ENCODE data around the gene DOLPP1.

Gene DOLPP1

GRCh38 chr9:129095908-129096307, 15.0 kb downstream of the DOLPP1 start:
- Histone ChIP-seq H3K27ac (replicated peaks) (no peak overlapping the region), H3K4me3 (replicated peaks; ENCODE audit: insufficient read depth, low read length) (no peak overlapping the region), H3K27me3 (ENCODE audit: insufficient read depth, poor library complexity, severe bottlenecking) (no peaks in the 10 kb centered on the region)
- DNase-seq (ENCODE audit: low read depth in 1 of 2, low spot score in 1 of 2): no peak
- TF ChIP-seq REST (IDR thresholded peaks at IDR 0.05; ENCODE audit: insufficient replicate concordance, low read depth): no peak
- TF ChIP-seq GABPA (IDR thresholded peaks at IDR 0.05; ENCODE audit: low read depth): no peak
- TF ChIP-seq SPI1 (IDR thresholded peaks at IDR 0.05; ENCODE audit: borderline replicate concordance, low read depth): no peak
- no peak for TF ChIP-seq CTCF (IDR thresholded peaks at IDR 0.05; ENCODE audit: insufficient read depth, low read length)
- TF ChIP-seq POLR2AphosphoS5 (IDR thresholded peaks at IDR 0.05; ENCODE audit: low read depth): no peak

- Histone ChIP-seq H3K27ac (replicated peaks) (no peak overlapping the region), H3K4me3 (replicated peaks; ENCODE audit: insufficient read depth, low read length) (no peak overlapping the region), H3K27me3 (ENCODE audit: insufficient read depth, poor library complexity, severe bottlenecking) (no peaks in the 10 kb centered on the region)
- no peak for TF ChIP-seq CTCF (IDR thresholded peaks at IDR 0.05; ENCODE audit: insufficient read depth, low read length)
- no peak for TF ChIP-seq GABPA (IDR thresholded peaks at IDR 0.05; ENCODE audit: low read depth)
- no peak for TF ChIP-seq POLR2AphosphoS5 (IDR thresholded peaks at IDR 0.05; ENCODE audit: low read depth)
- no peak for TF ChIP-seq REST (IDR thresholded peaks at IDR 0.05; ENCODE audit: insufficient replicate concordance, low read depth)
- TF ChIP-seq SPI1 (IDR thresholded peaks at IDR 0.05; ENCODE audit: borderline replicate concordance, low read depth): no peak
- no peak for DNase-seq (ENCODE audit: low read depth in 1 of 2, low spot score in 1 of 2)
Observed at GRCh38 chr9:129097671-129098306, 16.9 kb downstream of the DOLPP1 start.

GRCh38 chr9:129098328-129098727, 17.4 kb downstream of the DOLPP1 start:
- Histone ChIP-seq H3K27ac (replicated peaks) (no peak overlapping the region), H3K27me3 (ENCODE audit: insufficient read depth, poor library complexity, severe bottlenecking) (no peaks in the 10 kb centered on the region), H3K4me3 (replicated peaks; ENCODE audit: insufficient read depth, low read length) (no peak overlapping the region)
- DNase-seq (ENCODE audit: low read depth in 1 of 2, low spot score in 1 of 2): no peak
- TF ChIP-seq REST (IDR thresholded peaks at IDR 0.05; ENCODE audit: insufficient replicate concordance, low read depth): no peak
- no peak for TF ChIP-seq GABPA (IDR thresholded peaks at IDR 0.05; ENCODE audit: low read depth)
- no peak for TF ChIP-seq POLR2AphosphoS5 (IDR thresholded peaks at IDR 0.05; ENCODE audit: low read depth)
- no peak for TF ChIP-seq SPI1 (IDR thresholded peaks at IDR 0.05; ENCODE audit: borderline replicate concordance, low read depth)
- TF ChIP-seq CTCF (IDR thresholded peaks at IDR 0.05; ENCODE audit: insufficient read depth, low read length): no peak
